Heart left ventricle (tissue), 13 donors: ENCODE results near the gene NCS1.

Experiments used
- POLR2A ChIP-seq, 2 donors: fragments of 450-650 bp; IDR thresholded peaks; one replicate each; pipeline ENCODE4 v1.6.1; 2017; ENCODE audit warnings: antibody characterized with exemption in 2 of 2, mild to moderate bottlenecking in 2 of 2, moderate library complexity in 2 of 2
- TF ChIP-seq, protein P1 (sequence below), 12 donors: fragments of 200-600 bp; sonication (generic) in 4 of 12; IDR thresholded peaks; one replicate each; pipeline versions ENCODE4 v1.5.0 to v1.8.0; 2018 to 2022; ENCODE audit warnings: antibody characterized with exemption in 12 of 12, mild to moderate bottlenecking in 5 of 12
- donor health status: ischemic (EF 13 %, LVEDD 7.1; RV severe dilation, severe dysfunction).
- donor health status: DM: no; HTN: yes; CAD: no.
- donor health status: DM: no; HTN: no; CAD: no.
- donor health status: ischemic (EF 25% LVEDD 6.9; RV normal size, moderate dysfunction).
- donor health status: ischemic (EF 25% LVEDD 5.7; RV mildly dilated, moderate dysfunction).
- donor health status: ischemic (EF 35%, LVEDD 5.7; RV mildly dilated, moderate dysfunction).
- donor health status: nonischemic (EF 11% LVEDD 7.7; RV severe dilation, severe dysfunction).
- donor health status: DM: yes; HTN: yes; CAD: no.
- donor health status: PGD.
- donor health status: ischemic (EF 29% LVEDD 5.4; RV normal size, mild dysfunction).
- donor health status: nonischemic (EF 23%, LVEDD 6.1; RV moderate dilation, normal function).

DNA sequence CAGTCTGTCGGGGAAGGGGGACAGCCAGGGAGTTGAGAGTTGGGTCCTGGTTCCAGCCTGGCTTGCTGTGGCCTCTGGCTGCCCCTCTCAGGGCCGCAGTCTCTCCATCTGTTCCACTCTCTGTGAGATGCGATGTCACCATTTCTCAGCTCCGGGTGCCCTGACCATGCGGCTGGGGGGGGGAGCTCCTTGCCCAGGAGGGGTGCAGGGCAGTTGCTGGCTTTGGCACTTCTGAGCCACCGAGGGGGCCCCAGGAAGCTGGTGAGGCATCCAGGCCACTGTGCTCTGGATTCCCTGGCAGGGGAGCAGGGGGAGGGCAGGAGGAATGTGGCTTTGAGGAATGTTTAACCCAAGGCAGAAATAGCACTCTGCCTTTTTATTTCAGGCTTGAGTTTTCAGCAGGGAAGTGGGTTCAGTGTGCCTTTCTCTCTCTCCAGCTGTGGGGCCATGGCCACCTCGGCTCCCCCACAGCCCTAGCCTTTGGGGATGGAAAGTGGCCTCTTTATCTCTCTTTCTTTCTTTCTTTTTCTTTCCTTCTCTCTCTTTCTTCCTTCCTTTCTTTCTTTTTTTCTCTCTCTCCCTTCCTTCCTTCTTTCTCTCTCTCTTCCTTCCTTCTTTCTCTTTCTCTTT lies 11.0 kb downstream of the NCS1 start:
- no peak for TF ChIP-seq POLR2A (IDR thresholded peaks at IDR 0.05)
- TF ChIP-seq, protein P1, sequence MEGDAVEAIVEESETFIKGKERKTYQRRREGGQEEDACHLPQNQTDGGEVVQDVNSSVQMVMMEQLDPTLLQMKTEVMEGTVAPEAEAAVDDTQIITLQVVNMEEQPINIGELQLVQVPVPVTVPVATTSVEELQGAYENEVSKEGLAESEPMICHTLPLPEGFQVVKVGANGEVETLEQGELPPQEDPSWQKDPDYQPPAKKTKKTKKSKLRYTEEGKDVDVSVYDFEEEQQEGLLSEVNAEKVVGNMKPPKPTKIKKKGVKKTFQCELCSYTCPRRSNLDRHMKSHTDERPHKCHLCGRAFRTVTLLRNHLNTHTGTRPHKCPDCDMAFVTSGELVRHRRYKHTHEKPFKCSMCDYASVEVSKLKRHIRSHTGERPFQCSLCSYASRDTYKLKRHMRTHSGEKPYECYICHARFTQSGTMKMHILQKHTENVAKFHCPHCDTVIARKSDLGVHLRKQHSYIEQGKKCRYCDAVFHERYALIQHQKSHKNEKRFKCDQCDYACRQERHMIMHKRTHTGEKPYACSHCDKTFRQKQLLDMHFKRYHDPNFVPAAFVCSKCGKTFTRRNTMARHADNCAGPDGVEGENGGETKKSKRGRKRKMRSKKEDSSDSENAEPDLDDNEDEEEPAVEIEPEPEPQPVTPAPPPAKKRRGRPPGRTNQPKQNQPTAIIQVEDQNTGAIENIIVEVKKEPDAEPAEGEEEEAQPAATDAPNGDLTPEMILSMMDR (IDR thresholded peaks at IDR 0.05) = no peak
